ENCODE data around the gene NME7. TPM values are rescaled to one million over a fixed set of nuclear protein-coding genes. Genes with fewer than 3 reads are reported as not detected.
A peak's percentile ranks its signal among the peaks of the same experiment; 100 is the strongest.
"Not testable (repeated sequence)": the region's sequence is repeated elsewhere in the genome, so short reads cannot be mapped to it uniquely, and the experiment has no call there.

Gene NME7
- total RNA-seq = 10 to 100 TPM; 10.3 to 16.3 TPM

- no peaks in the 10 kb centered on the region for H3K27me3 ChIP-seq (replicated peaks; ENCODE audit: insufficient read depth)
- TF ChIP-seq CTCF (IDR thresholded peaks at IDR 0.05) (no peak), POLR2AphosphoS5 (IDR thresholded peaks at IDR 0.05) (peak; percentile 92), POLR2A (IDR thresholded peaks at IDR 0.05) (peak; percentile 31)
- no peaks in the 10 kb centered on the region for H3K9me3 ChIP-seq
- no peaks in the 10 kb centered on the region for H3K4me1 ChIP-seq (replicated peaks)
- intact Hi-C loops (cut with DNase I) = loop anchor here (10.0 kb wide), 1 partner anchor 177 kb away; no protein-coding TSS in a partner anchor
- WGBS = under 1% methylated on average over 37 of the region's 37 CpGs
- no peaks in the 10 kb centered on the region for H3K36me3 ChIP-seq
- peak; percentile 96 for DNase-seq (ENCODE audit: low spot score)
- H3K4me3 ChIP-seq = peak within 1 kb of the TSS; percentile 54 to 59
- H3K27ac ChIP-seq = peak within 1 kb of the TSS; percentile 82 to 86
Observed at GRCh38 chr1:169367686-169368405, at the start of gene NME7, which contains the start of gene BLZF1. NME7 (minus strand) TSS chr1:169367797; CDS start chr1:169367710, 87 bp downstream. BLZF1 (plus strand) TSS chr1:169368195; CDS start chr1:169369523, 1,328 bp downstream.

GRCh38 chr1:169414952-169415351, 47.4 kb upstream of the NME7 start:
- intact Hi-C loops (cut with DNase I) = no loop called here
- no peak overlapping the region for H3K4me3 ChIP-seq
- no peak for DNase-seq (ENCODE audit: low spot score)
- 91% methylated on average over 2 of the region's 2 CpGs for WGBS
- no peaks in the 10 kb centered on the region for H3K27me3 ChIP-seq (replicated peaks; ENCODE audit: insufficient read depth)
- no peak overlapping the region for H3K27ac ChIP-seq
- H3K9me3 ChIP-seq = no peaks in the 10 kb centered on the region
- TF ChIP-seq POLR2A (IDR thresholded peaks at IDR 0.05) (no peak), CTCF (IDR thresholded peaks at IDR 0.05) (no peak), POLR2AphosphoS5 (IDR thresholded peaks at IDR 0.05) (no peak)
- no peaks in the 10 kb centered on the region for H3K36me3 ChIP-seq
- no peaks in the 10 kb centered on the region for H3K4me1 ChIP-seq (replicated peaks)

GRCh38 chr1:169408340-169408739, 40.7 kb upstream of the NME7 start:
- H3K9me3 ChIP-seq; H3K27ac ChIP-seq; H3K4me1 ChIP-seq (replicated peaks); intact Hi-C loops (cut with DNase I); H3K27me3 ChIP-seq (replicated peaks; ENCODE audit: insufficient read depth); H3K4me3 ChIP-seq; DNase-seq (ENCODE audit: low spot score); H3K36me3 ChIP-seq: not testable (repeated sequence)
- 95% methylated on average over 5 of the region's 5 CpGs for WGBS

GRCh38 chr1:169402578-169402977, 35.0 kb upstream of the NME7 start:
- H3K4me3 ChIP-seq; H3K27ac ChIP-seq; DNase-seq (ENCODE audit: low spot score); H3K27me3 ChIP-seq (replicated peaks; ENCODE audit: insufficient read depth); H3K36me3 ChIP-seq; H3K4me1 ChIP-seq (replicated peaks); H3K9me3 ChIP-seq; intact Hi-C loops (cut with DNase I): not testable (repeated sequence)
- whole genome bisulfite sequencing = 100% methylated on average over 1 of the region's 1 CpG

- Histone ChIP-seq H3K4me3 (no peak overlapping the region), H3K36me3 (no peaks in the 10 kb centered on the region), H3K9me3 (no peaks in the 10 kb centered on the region), H3K27me3 (replicated peaks; ENCODE audit: insufficient read depth) (no peaks in the 10 kb centered on the region), H3K4me1 (replicated peaks) (no peaks in the 10 kb centered on the region), H3K27ac (no peak overlapping the region)
- no peak for DNase-seq (ENCODE audit: low spot score)
- 96% methylated on average over 3 of the region's 3 CpGs for WGBS
- TF ChIP-seq POLR2A (IDR thresholded peaks at IDR 0.05) (no peak), CTCF (IDR thresholded peaks at IDR 0.05) (no peak)
- intact Hi-C loops (cut with DNase I) = no loop called here
Observed at GRCh38 chr1:169395955-169396354, 28.4 kb upstream of the NME7 start.

- Histone ChIP-seq H3K4me3 (no peak overlapping the region), H3K27ac (no peak overlapping the region), H3K27me3 (replicated peaks; ENCODE audit: insufficient read depth) (no peaks in the 10 kb centered on the region), H3K9me3 (no peaks in the 10 kb centered on the region), H3K4me1 (replicated peaks) (no peaks in the 10 kb centered on the region), H3K36me3 (no peaks in the 10 kb centered on the region)
- TF ChIP-seq CTCF (IDR thresholded peaks at IDR 0.05) = no peak
- TF ChIP-seq POLR2AphosphoS5 (IDR thresholded peaks at IDR 0.05) = no peak
- no peak for TF ChIP-seq POLR2A (IDR thresholded peaks at IDR 0.05)
- intact Hi-C loops (cut with DNase I) = no loop called here
- DNase-seq (ENCODE audit: low spot score) = no peak
- WGBS = 97% methylated on average over 1 of the region's 1 CpG
Observed at GRCh38 chr1:169392406-169392805, 24.8 kb upstream of the NME7 start.
